HG03045 (cell line): ENCODE results near the gene GFY.

Source experiments
- ATAC-seq: cut with Tn5 transposase; IDR thresholded peaks from one replicate; pipeline ENCODE4 v1.9.1; 2021; ENCODE audit warnings: mild to moderate bottlenecking, moderate library complexity; ENCODE audit not compliant: unreplicated experiment

The GFY gene

GRCh38 chr19:49428547-49429451, 3.6 kb downstream of the GFY start:
- no peak for ATAC-seq

GRCh38 chr19:49430172-49430677, 5.0 kb downstream of the GFY start:
- no peak for ATAC-seq

- ATAC-seq = no peak
These were observed 5.6 kb downstream of the GFY start for GRCh38 chr19:49430678-49431329.

- no peak for ATAC-seq
These were observed 6.2 kb downstream of the GFY start for GRCh38 chr19:49431330-49431749.

GRCh38 chr19:49432141-49433073, 7.2 kb downstream of the GFY start:
- ATAC-seq = no peak

DNA sequence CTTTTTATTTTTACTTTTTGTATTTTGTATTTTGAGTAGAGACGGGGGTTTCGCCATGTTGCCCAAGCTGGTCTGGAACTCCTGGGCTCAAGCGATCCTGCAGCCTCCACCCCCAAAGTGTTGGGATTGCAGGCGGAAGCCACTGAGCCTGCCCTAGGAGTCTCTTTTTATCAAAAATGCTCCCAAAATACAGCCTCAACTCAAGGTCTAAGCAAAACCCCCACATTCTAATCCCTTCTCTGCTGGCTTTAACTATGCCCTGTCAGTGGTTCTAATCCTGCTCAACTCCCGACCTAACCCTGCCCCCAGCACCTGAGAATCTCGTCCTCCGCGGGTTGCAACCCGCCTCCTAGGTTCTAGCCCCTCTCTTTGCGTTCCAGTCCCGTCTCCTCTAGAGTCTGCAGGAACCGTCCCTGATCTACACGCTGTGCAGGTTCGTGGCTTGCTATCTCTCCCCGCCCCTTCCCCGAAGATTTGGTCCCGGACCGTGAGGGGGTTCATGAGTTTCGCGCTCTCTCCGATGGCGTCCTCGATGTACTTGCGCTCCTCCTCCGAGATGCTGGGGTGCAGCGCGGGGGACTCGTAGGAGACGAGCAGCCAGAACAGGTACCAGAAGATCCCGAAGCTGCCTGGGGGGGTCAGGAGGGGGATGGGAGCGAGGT, 8.2 kb downstream of the GFY start:
- no peak for ATAC-seq

GRCh38 chr19:49434907-49435583, 9.9 kb downstream of the GFY start:
- no peak for ATAC-seq

GRCh38 chr19:49435670-49436069, 10.5 kb downstream of the GFY start:
- ATAC-seq = no peak

DNA sequence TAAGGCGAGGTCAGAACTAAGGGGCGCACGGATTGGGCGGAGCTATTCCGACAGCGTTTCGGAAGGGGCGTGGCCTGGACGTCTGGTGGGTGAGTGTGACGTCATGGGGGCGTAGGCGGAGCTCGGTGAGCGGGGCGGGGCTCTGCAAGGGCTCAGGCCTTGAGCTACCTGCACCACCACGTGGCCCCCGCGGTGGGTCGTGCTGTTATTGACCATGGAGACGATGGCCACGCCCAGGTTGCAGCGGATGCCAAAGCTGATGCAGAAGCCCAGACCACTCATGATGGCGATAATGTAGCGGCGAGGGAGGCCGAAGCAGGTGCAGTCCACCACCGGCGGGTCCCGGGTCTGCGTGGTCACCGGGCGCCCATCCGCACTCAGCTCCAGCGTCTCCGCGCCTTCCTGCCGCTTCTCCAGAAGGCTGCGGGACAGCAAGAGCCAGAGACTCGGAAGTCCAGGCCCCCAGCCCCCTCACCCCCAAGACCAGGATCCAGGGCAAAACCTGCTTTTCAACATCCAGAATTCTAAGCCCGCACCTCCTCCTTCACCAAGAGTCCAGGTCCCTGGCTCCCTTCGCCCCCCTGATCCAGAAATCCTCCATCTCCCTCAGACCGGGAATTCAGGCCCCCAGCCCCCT, 11.3 kb downstream of the GFY start:
- no peak for ATAC-seq

DNA sequence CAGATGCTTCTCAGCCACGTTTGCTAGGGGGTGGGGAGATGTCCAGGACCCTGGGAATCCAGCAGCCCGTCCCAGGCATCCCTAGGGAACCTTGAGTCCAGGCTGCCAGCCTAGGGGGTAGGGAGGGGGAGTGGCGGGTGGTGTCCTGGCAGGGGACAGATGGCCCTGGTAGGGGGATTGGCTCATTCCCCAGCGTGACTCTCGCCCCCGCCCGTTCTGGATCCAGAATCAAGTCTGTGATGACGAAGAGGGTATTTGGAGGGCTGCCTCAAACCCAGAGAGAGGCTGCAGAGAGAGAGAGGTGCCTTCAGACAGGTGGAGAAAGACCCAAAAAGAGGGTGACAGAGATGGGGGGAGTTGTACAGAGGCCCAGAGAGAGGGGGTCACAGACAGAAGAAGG, 12.0 kb downstream of the GFY start:
- no peak for ATAC-seq

DNA sequence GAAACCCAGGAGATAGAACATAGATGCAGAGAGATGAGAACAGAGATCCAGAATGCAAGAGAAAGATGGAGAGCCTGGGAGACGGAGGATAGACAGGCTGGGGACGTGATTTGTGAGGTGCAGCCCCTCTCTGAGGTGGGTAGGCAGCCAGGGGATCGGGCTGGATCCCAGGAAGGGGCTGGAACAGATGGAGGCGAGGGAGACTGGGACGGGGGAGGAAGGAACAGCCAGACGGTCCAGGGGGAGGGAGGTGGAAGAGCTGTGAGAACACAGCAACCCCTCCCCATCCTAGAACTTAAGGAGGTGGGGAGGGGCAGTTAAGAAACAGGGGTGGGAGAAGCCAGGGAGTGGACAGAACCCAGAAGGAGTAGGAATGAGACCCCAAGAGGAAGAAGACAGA, 13.1 kb downstream of the GFY start:
- no peak for ATAC-seq

DNA sequence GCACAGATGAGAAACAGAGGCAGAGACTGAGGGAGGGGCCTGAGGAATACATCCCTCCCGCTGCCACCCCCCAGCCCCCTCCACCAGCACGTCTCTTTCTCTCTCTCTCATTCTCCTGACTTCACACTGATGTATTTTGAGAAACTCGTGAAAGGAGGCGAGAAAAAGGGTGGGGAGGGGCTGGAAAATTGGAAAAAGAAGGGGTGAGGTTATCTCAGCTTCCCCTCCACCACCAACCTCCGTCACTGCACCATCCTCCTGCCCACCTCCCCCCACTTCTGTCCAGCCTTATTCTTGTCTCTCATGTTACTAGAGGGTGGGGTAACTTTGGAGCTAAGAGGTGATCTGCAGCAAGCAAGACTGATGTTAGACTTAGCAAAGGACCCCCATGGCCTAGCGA, 14.6 kb downstream of the GFY start:
- ATAC-seq = no peak

- ATAC-seq = no peak
These were observed 15.4 kb downstream of the GFY start for GRCh38 chr19:49440439-49441209.

DNA sequence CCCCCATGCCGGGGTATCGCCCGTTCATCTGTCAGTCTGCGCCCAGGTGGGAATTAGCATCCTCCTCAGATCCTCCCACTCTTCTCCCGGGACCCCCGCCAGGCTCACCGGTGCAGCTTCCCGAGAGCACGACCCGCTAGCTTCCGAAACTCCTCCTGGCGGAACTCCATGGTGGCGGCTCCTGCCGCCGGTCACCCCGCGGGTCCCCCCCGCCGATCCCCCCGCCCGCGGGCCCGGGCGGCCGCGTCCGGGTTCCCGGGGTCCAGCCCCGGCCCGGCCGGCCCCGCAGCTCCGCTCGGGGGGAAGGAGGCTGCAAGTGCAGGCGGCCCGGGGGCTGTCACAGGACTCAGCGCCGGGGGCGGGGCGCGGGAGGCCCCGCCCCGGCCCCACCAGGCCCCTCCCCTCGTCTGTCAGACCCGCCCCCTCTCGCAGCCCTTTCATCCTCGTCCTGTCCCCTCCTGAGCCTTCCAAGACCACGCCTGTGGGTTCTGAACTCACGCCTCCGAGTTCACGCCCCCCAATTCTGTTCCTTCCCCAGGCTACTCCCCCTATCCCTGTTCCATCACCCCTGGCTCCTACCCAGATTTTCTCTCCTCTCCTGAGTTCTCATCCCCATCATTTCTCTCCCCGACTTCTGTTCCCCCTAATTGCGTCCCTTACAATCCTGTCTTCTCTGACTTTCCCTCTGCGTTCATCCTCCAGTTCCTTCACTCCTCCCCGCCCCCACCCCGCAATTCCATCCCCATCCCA, 16.2 kb downstream of the GFY start, which contains the start of gene SLC17A7:
Gene SLC17A7 (minus strand): TSS at position 318 of the 750 bp plus-strand sequence. CDS start 148 bp downstream, at position 170.
- no peak for ATAC-seq

DNA sequence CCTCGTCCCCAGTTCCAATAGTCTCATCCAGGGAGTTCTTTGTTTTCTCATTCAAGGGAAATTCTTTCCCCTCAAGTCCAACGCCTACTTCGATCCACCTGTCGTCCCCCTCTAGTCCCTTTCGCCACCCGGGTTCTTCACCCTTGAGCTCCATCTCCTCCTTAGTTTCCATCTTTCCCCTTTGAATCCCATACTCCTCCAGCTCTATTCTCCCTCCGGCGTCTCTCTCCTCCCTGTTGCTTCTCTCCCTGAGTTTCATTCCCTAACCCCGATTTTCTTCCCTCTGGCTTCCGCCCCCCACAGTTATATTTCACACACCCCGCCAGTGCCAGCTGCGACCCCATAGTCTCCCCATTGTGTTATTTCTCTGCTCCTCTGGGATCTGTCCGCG, 16.8 kb downstream of the GFY start:
- no peak for ATAC-seq

- no peak for ATAC-seq
These were observed 17.2 kb downstream of the GFY start for GRCh38 chr19:49442354-49442753.

DNA sequence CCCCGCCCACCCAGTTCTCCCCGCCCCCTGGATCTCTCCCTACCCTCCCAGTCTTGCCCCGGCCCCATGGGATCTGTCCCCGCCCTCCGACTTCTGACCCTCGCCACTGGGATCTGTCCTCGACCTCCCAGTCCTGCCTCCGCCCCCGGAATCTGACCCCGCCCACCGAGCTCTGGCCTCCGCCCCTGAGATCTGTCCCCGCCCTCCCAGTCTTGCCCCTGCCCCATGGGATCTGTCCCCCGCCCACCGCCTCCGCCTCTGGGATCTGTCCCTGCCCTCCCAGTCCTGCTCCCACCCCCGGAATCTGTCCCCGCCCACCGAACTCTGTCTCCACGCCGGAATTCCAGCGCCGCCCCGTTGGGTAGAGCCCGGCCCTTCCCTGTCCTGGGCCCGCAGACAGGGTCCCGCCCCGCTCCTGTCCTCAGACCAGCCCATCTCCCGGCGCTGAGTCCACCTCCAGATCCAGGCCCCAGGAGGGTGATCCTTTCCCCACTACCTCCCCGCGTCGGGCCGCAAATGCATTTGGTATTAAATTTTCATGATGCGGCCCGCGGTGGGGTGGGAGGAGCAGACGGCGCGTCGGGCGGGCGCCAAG, 17.7 kb downstream of the GFY start:
- peak; percentile 18 for ATAC-seq
